Activated T-cell treated with anti-CD3 and anti-CD28 coated beads, Interleukin-2, amount 50 U/mL, for 24 hours (primary cell): ENCODE measurements around the gene TUBA4A.
"Not testable (repeated sequence)": the region's sequence is repeated elsewhere in the genome, so short reads cannot be mapped to it uniquely, and the experiment has no call there.

Experiments used
- DNase-seq: peaks from one replicate; pipeline ENCODE4 v3.0.0-alpha.2; 2020
- H3K27ac Mint-ChIP-seq: 2 replicates; pipeline ENCODE4 v1.8.0; 2020; ENCODE audit warnings: mild to moderate bottlenecking, mixed read lengths
- H3K27me3 Mint-ChIP-seq: 2 replicates; pipeline ENCODE4 v1.8.0; 2020; ENCODE audit warnings: mixed read lengths
- H3K36me3 Mint-ChIP-seq: 2 replicates; pipeline ENCODE4 v1.8.0; 2020; ENCODE audit warnings: low read depth, mixed read lengths
- H3K4me1 Mint-ChIP-seq: 2 replicates; pipeline ENCODE4 v1.8.0; 2020; ENCODE audit warnings: low read depth, mixed read lengths
- H3K4me3 Mint-ChIP-seq: 2 replicates; pipeline ENCODE4 v1.8.0; 2020; ENCODE audit warnings: mild to moderate bottlenecking, moderate library complexity, mixed read lengths
- H3K9me3 Mint-ChIP-seq: 2 replicates; pipeline ENCODE4 v1.8.0; 2020; ENCODE audit warnings: mixed read lengths

Gene TUBA4A

GRCh38 chr2:219290381-219291171 is 36.9 kb upstream of the TUBA4A start:
- Mint-ChIP-seq H3K4me1 (peaks cover 15% of the 10 kb centered on the region), H3K27me3 (no peaks in the 10 kb centered on the region), H3K4me3 (no peak overlapping the region), H3K27ac (no peak overlapping the region), H3K36me3 (peaks cover 6% of the 10 kb centered on the region), H3K9me3 (no peaks in the 10 kb centered on the region)
- DNase-seq = peak; percentile 14

GRCh38 chr2:219289537-219290361 is 36.0 kb upstream of the TUBA4A start:
- Mint-ChIP-seq H3K4me3 (no peak overlapping the region), H3K9me3 (no peaks in the 10 kb centered on the region), H3K27me3 (no peaks in the 10 kb centered on the region), H3K4me1 (peaks cover 8% of the 10 kb centered on the region), H3K27ac (no peak overlapping the region), H3K36me3 (peaks cover 13% of the 10 kb centered on the region)
- DNase-seq = no peak

- H3K9me3 Mint-ChIP-seq = no peaks in the 10 kb centered on the region
- H3K4me1 Mint-ChIP-seq = peaks cover 4% of the 10 kb centered on the region
- no peak for DNase-seq
- H3K27ac Mint-ChIP-seq = no peak overlapping the region
- peaks cover 17% of the 10 kb centered on the region for H3K36me3 Mint-ChIP-seq
- no peak overlapping the region for H3K4me3 Mint-ChIP-seq
- H3K27me3 Mint-ChIP-seq = no peaks in the 10 kb centered on the region
Observed at GRCh38 chr2:219289195-219289536, 35.4 kb upstream of the TUBA4A start.

- Mint-ChIP-seq H3K27ac (no peak overlapping the region), H3K4me1 (peaks cover 4% of the 10 kb centered on the region), H3K4me3 (no peak overlapping the region), H3K9me3 (no peaks in the 10 kb centered on the region), H3K36me3 (peaks cover 31% of the 10 kb centered on the region), H3K27me3 (no peaks in the 10 kb centered on the region)
- DNase-seq = no peak
Observed at GRCh38 chr2:219287580-219288265, 34.0 kb upstream of the TUBA4A start.

- H3K9me3 Mint-ChIP-seq, H3K27me3 Mint-ChIP-seq, H3K27ac Mint-ChIP-seq, H3K4me3 Mint-ChIP-seq, H3K4me1 Mint-ChIP-seq, DNase-seq: not testable (repeated sequence)
- H3K36me3 Mint-ChIP-seq = peaks cover 38% of the 10 kb centered on the region
Observed at GRCh38 chr2:219287116-219287440, 33.4 kb upstream of the TUBA4A start.

- Mint-ChIP-seq H3K36me3 (peaks cover 43% of the 10 kb centered on the region), H3K27me3 (no peaks in the 10 kb centered on the region), H3K4me3 (no peak overlapping the region), H3K4me1 (peaks cover 4% of the 10 kb centered on the region), H3K27ac (peak overlapping the region; percentile 76), H3K9me3 (no peaks in the 10 kb centered on the region)
- no peak for DNase-seq
Observed at GRCh38 chr2:219286436-219287115, 32.9 kb upstream of the TUBA4A start.

- Mint-ChIP-seq H3K4me1 (peaks cover 10% of the 10 kb centered on the region), H3K9me3 (no peaks in the 10 kb centered on the region), H3K27me3 (no peaks in the 10 kb centered on the region), H3K36me3 (peaks cover 49% of the 10 kb centered on the region), H3K4me3 (no peak overlapping the region), H3K27ac (peak overlapping the region; percentile 76)
- DNase-seq = no peak
Observed at GRCh38 chr2:219285894-219286425, 32.2 kb upstream of the TUBA4A start.

- H3K4me3 Mint-ChIP-seq = no peak overlapping the region
- H3K4me1 Mint-ChIP-seq = peaks cover 16% of the 10 kb centered on the region
- no peak for DNase-seq
- no peaks in the 10 kb centered on the region for H3K9me3 Mint-ChIP-seq
- no peaks in the 10 kb centered on the region for H3K27me3 Mint-ChIP-seq
- peaks cover 54% of the 10 kb centered on the region for H3K36me3 Mint-ChIP-seq
- H3K27ac Mint-ChIP-seq = peak overlapping the region; percentile 60
Observed at GRCh38 chr2:219285373-219285735, 31.6 kb upstream of the TUBA4A start.

GRCh38 chr2:219284501-219285372 is 31.0 kb upstream of the TUBA4A start:
- no peaks in the 10 kb centered on the region for H3K9me3 Mint-ChIP-seq
- H3K4me1 Mint-ChIP-seq = peaks cover 23% of the 10 kb centered on the region
- DNase-seq = no peak
- H3K27ac Mint-ChIP-seq = no peak overlapping the region
- H3K27me3 Mint-ChIP-seq = no peaks in the 10 kb centered on the region
- no peak overlapping the region for H3K4me3 Mint-ChIP-seq
- H3K36me3 Mint-ChIP-seq = peaks cover 57% of the 10 kb centered on the region

- Mint-ChIP-seq H3K27me3 (no peaks in the 10 kb centered on the region), H3K27ac (peak overlapping the region; percentile 59), H3K9me3 (no peaks in the 10 kb centered on the region), H3K4me1 (peaks cover 33% of the 10 kb centered on the region), H3K4me3 (no peak overlapping the region), H3K36me3 (peaks cover 57% of the 10 kb centered on the region)
- DNase-seq = no peak
Observed at GRCh38 chr2:219282943-219283581, 29.3 kb upstream of the TUBA4A start.

GRCh38 chr2:219282375-219282774 is 28.7 kb upstream of the TUBA4A start:
- no peaks in the 10 kb centered on the region for H3K27me3 Mint-ChIP-seq
- H3K4me1 Mint-ChIP-seq = peaks cover 40% of the 10 kb centered on the region
- no peak overlapping the region for H3K27ac Mint-ChIP-seq
- H3K36me3 Mint-ChIP-seq = peaks cover 57% of the 10 kb centered on the region
- H3K4me3 Mint-ChIP-seq = no peak overlapping the region
- no peaks in the 10 kb centered on the region for H3K9me3 Mint-ChIP-seq
- no peak for DNase-seq

- H3K4me3 Mint-ChIP-seq = no peak overlapping the region
- no peaks in the 10 kb centered on the region for H3K9me3 Mint-ChIP-seq
- H3K27ac Mint-ChIP-seq = peak overlapping the region; percentile 34
- peaks cover 45% of the 10 kb centered on the region for H3K4me1 Mint-ChIP-seq
- no peak for DNase-seq
- no peaks in the 10 kb centered on the region for H3K27me3 Mint-ChIP-seq
- H3K36me3 Mint-ChIP-seq = peaks cover 56% of the 10 kb centered on the region
Observed at GRCh38 chr2:219281588-219281987, 27.9 kb upstream of the TUBA4A start.

GRCh38 chr2:219280651-219281050 is 26.9 kb upstream of the TUBA4A start:
- Mint-ChIP-seq H3K9me3 (no peaks in the 10 kb centered on the region), H3K27ac (peak overlapping the region; percentile 95), H3K4me1 (peaks cover 43% of the 10 kb centered on the region), H3K36me3 (peaks cover 51% of the 10 kb centered on the region), H3K4me3 (peak overlapping the region; percentile 86), H3K27me3 (no peaks in the 10 kb centered on the region)
- no peak for DNase-seq
